Right lung (tissue), 10 donors: Measurements from ENCODE around the gene DGCR6L. TPM values are rescaled to one million over a fixed set of nuclear protein-coding genes. Genes with fewer than 3 reads are reported as not detected.
"Not testable (repeated sequence)": the region's sequence is repeated elsewhere in the genome, so short reads cannot be mapped to it uniquely, and the experiment has no call there.

ENCODE experiments used
- DNase-seq, 2 donors: peaks; one replicate each; pipeline ENCODE4 v3.0.0-alpha.2; 2013
- long read RNA-seq, 8 donors: transcript quantifications; one replicate each; lab custom pipeline, GENCODE V29; 2026
- polyA plus RNA-seq, 5 donors: library from polyadenylated mRNA; unstranded; fragments of 120-200 nt; gene quantifications; one replicate each; pipeline versions ENCODE4 v1.2.1 to v1.2.3, GENCODE V29; 2013; ENCODE audit warnings: inconsistent platforms in 1 of 5, low replicate concordance in 1 of 5; ENCODE audit not compliant: insufficient read length in 5 of 5, insufficient read depth in 1 of 5

DGCR6L gene
- polyA plus RNA-seq = 10 to 100 TPM; 40.9 to 69.8 (median 50.9) TPM
- long read RNA-seq, donor 1, transcript DGCR6L-201 (5 exons, 1,154 nt) = major isoform, 62 of 79 reads
- long read RNA-seq, donor 1, partial matches to known transcripts = 8 of 79 reads
- long read RNA-seq, donor 1, other reads (novel, unspliced or antisense) = 6 of 79 reads
- long read RNA-seq, donor 2, transcript DGCR6L-201 (5 exons, 1,154 nt) = major isoform, 39 of 39 reads
- long read RNA-seq, donor 2, partial matches to known transcripts = 0 of 39 reads
- long read RNA-seq, donor 2, other reads (novel, unspliced or antisense) = 0 of 39 reads
- long read RNA-seq, donor 3, transcript DGCR6L-201 (5 exons, 1,154 nt) = major isoform, 41 of 42 reads
- long read RNA-seq, donor 3, partial matches to known transcripts = 0 of 42 reads
- long read RNA-seq, donor 3, other reads (novel, unspliced or antisense) = 0 of 42 reads
- long read RNA-seq, donor 4, transcript DGCR6L-201 (5 exons, 1,154 nt) = major isoform, 22 of 23 reads
- long read RNA-seq, donor 4, partial matches to known transcripts = 0 of 23 reads
- long read RNA-seq, donor 4, other reads (novel, unspliced or antisense) = 0 of 23 reads
- long read RNA-seq, donor 5, transcript DGCR6L-201 (5 exons, 1,154 nt) = major isoform, 75 of 87 reads
- long read RNA-seq, donor 5, partial matches to known transcripts = 5 of 87 reads
- long read RNA-seq, donor 5, other reads (novel, unspliced or antisense) = 5 of 87 reads
- long read RNA-seq, donor 6, transcript DGCR6L-201 (5 exons, 1,154 nt) = major isoform, 51 of 51 reads
- long read RNA-seq, donor 6, partial matches to known transcripts = 0 of 51 reads
- long read RNA-seq, donor 6, other reads (novel, unspliced or antisense) = 0 of 51 reads
- long read RNA-seq, donor 7, transcript DGCR6L-201 (5 exons, 1,154 nt) = major isoform, 69 of 82 reads
- long read RNA-seq, donor 7, transcript DGCR6L-203 (4 exons, 935 nt) = minor isoform, 7 of 82 reads
- long read RNA-seq, donor 7, partial matches to known transcripts = 6 of 82 reads
- long read RNA-seq, donor 7, other reads (novel, unspliced or antisense) = 0 of 82 reads
- long read RNA-seq, donor 8, transcript DGCR6L-201 (5 exons, 1,154 nt) = major isoform, 24 of 30 reads
- long read RNA-seq, donor 8, partial matches to known transcripts = 6 of 30 reads
- long read RNA-seq, donor 8, other reads (novel, unspliced or antisense) = 0 of 30 reads

DNA sequence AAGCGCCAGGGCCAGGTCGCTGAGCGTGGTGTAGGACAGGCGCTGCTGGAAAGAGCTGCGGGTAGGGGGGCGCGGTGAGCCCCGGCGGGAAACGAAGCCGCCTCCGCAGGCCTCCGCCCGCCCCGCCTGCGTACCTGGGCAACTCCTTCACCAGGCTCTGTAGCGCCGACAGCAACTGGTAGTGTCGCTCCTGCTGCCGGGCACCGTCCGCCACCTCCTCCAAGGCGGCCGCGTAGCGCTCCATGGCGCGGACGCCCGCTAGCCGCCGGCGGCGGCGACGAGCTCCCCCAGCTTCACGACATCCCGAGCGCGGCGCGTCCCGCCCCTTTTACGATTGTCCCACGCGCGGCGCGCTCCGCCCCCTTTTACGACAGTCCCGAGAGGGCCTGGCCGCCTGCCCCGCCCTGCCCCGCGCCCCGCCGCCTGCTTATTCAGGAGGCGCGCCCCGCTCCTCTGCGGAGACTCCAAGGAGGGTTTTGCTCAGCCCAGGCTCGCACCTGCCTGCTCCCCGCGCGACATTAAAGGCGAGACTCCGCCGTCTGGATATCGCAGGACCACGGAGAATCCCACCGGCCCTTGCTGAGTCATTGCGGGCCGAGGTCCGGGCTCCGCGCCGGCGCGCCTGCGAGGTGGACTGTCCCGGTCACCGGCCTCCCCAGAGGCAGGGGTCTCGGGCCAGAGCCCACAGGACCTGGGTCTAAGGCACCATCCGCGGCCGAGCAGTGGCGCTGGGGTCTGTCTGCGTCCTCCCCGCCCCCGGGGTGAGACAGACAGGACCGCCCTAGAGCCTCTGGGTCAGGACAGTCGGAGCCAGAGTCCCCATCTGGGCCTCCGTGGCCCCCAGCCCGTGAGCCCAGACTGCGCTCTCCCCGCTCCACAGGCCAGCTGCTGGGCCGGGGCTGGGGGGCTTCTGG, at the start of gene DGCR6L:
DGCR6L (minus strand) TSS at position 316 of the 914 bp plus-strand sequence; CDS start at position 244, 72 bp downstream.
- DNase-seq = peak; percentile 94

DNA sequence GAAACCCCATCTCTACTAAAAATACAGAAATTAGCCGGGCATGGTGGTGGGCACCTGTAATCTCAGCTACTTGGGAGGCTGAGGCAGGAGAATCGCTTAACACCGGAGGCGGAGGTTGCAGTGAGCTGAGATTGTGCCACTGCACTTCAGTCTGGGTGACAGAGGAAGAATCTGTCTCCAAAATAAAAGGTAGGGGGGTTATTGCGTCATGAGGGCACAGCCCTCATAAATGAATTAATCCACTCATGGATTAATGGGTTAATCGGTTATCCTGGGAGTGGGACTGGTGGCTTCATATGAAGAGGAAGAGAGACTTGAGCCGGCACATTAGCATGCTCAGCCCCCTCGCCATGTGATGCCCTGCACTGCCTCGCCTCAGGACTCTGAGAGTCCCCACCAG, 49.0 kb upstream of the DGCR6L start:
- not testable (repeated sequence) for DNase-seq

DNA sequence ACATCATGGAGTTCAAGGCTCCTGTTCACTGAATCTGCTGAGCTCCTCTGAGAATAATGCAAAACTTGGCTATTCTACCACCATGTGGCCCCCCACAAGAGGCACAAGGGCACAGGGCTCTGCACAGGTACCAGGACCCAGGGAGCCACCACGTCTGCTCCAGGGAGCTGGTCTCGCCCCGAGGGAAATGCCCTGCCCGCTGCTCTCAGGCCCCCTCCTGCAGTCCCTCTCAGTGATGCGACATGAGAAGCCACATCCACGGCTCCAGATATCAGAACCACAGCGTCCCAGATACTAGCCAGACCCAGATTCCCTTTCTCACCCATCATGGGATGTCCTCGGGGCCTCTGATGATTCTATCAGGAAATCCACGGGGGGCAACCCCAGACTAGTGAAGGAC, 47.0 kb upstream of the DGCR6L start:
- not testable (repeated sequence) for DNase-seq

DNA sequence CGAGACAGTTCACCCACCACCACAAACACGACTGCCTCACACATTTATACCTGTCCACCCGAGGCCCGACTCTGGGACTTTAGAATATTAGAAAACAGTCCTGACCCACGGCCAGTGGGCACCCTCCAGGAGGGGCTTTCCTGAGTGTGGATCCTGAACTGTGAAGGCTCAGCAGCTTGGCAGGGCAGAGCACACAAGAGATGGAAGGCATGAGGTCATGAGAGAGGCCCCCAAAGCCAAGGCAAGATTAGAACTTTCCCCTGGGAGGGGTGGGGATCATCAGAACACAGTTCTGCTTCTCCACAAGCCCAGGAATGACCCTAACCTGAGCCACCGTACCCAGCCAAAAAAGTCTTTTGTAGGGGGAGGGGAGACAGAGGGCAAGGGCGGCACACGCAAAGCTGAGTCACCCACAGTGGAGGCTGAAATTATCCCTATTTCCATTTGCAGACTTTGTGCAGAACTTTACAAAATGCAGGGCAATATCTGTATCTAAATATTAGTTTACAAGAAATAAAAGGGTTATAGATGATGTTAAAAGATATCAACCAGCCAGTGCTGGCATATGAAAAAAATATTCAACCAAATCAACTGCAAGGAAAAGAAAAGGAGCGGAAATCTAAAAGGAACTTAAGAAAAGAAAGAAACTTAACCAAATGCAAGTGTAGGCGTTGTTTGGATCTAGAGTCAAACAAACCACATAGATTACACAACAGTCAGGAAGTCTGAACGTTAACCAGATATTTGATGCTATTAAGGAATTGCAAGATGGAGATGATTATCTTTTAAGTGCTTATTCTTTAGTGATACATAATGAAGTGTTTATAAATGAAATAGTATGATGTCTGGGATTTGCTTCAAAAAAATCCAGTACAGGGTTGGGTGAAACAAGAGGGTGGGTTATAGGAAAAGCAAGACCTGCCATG, 44.7 kb upstream of the DGCR6L start:
- DNase-seq = not testable (repeated sequence)

DNA sequence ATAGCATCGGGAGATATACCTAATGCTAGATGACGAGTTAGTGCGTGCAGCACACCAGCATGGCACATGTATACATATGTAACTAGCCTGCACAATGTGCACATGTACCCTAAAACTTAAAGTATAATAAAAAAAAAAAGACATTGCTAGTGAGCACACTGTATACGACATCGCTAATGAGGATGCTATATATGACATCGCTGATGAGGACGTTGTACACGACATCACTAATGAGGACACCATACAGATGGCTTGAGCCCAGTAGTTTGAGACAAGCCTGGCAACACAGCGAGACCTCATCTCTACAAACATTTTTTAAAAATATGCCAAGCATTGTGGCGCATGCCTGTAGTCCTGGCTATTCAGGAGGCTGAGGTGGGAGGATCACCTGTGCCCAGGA, 42.5 kb upstream of the DGCR6L start:
- not testable (repeated sequence) for DNase-seq

DNA sequence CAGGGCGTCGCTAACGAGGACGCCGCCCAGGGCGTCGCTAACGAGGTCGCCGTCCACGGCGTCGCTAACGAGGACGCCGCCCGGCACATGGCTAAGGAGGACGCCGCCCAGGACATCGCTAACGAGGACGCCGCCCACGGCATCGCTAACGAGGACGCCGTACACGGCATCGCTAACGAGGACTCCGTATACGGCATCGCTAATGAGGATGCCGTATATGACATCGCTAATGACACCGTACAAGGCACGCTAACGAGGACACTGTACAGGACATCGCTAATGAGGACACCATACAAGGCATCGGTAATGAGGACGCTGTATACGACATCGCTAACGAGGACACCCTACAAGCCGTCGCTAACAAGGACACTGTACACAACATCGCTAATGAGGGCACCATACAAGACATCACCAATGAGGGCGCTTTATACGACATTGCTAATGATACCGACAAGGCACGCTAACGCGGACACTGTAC, 41.9 kb upstream of the DGCR6L start:
- DNase-seq = not testable (repeated sequence)

DNA sequence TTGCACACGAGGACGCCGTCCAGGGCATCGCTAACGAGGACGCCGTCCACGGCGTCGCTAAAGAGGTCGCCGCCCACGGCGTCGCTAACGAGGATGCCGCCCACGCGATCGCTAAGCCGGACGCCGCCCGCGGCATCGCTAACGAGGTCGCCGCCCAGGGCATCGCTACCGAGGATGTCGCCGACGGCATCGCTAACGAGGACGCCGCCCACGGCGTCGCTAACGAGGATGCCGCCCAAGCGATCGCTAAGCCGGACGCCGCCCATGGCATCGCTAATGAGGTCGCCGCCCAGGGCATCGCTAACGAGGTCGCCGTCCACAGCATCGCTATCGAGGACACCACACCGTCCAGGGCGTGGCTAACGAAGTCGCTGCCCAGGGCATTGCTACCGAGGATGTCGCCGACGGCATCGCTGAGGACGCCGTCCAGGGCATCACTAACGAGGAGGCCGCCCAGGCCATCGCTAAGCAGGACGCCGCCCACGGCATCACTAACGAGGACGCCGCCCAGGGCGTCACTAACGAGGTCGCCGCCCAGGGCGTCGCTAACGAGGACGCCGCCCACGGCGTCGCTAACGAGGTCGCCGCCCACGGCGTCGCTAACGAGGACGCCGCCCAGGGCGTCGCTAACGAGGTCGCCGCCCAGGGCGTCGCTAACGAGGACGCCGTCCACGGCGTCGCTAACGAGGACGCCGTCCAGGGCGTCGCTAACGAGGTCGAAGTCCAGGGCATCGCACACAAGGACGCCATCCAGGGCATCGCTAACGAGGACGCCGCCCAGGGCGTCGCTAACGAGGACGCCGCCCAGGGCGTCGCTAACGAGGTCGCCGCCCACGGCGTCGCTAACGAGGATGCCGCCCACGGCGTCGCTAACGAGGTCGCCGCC, 41.2 kb upstream of the DGCR6L start:
- not testable (repeated sequence) for DNase-seq

DNA sequence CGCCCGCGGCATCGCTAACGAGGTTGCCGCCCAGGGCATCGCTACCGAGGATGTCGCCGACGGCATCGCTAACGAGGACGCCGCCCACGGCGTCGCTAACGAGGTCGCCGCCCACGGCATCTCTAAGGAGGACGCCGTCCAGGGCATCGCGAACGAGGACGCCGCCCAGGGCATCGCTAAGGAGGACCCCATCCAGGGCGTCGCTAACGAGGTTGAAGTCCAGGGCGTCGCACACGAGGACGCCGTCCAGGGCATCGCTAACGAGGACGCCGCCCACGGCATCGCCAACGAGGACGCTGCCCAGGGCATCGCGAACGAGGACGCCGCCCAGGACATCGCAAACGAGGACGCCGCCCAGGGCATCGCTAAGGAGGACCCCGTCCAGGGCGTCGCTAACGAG, 40.4 kb upstream of the DGCR6L start:
- DNase-seq = not testable (repeated sequence)

DNA sequence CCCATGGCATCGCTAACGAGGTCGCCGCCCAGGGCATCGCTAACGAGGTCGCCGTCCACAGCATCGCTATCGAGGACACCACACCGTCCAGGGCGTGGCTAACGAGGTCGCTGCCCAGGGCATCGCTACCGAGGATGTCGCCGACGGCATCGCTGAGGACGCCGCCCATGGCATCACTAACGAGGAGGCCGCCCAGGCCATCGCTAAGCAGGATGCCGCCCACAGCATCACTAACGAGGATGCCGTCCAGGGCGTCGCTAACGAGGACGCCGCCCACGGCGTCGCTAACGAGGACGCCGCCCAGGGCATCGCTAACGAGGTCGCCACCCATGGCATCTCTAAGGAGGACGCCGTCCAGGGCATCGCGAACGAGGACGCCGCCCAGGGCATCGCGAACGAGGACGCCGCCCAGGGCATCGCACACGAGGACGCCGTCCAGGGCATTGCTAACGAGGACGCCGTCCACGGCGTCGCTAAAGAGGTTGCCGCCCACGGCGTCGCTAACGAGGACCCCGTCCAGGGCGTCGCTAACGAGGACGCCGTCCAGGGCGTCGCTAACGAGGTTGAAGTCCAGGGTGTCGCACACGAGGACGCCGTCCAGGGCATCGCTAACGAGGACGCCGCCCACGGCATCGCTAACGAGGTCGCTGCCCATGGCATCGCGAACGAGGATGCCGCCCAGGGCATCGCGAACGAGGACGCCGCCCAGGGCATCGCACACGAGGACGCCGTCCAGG, 38.8 kb upstream of the DGCR6L start:
- DNase-seq = not testable (repeated sequence)

DNA sequence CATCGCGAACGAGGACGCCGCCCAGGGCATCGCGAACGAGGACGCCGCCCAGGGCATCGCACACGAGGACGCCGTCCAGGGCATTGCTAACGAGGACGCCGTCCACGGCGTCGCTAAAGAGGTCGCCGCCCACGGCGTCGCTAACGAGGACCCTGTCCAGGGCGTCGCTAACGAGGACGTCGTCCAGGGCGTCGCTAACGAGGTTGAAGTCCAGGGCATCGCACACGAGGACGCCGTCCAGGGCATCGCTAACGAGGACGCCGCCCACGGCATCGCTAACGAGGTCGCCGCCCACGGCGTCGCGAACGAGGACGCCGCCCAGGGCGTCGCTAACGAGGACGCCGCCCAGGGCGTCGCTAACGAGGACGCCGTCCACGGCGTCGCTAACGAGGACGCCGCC, 38.1 kb upstream of the DGCR6L start:
- DNase-seq = not testable (repeated sequence)

DNA sequence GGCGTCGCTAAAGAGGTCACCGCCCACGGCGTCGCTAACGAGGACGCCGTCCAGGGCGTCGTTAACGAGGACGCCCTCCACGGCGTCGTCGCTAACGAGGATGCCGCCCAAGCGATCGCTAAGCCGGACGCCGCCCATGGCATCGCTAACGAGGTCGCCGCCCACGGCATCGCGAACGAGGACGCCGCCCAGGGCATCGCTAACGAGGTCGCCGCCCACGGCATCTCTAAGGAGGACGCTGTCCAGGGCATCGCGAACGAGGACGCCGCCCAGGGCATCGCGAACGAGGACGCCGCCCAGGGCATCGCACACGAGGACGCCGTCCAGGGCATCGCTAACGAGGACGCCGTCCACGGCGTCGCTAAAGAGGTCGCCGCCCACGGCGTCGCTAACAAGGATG, 37.0 kb upstream of the DGCR6L start:
- not testable (repeated sequence) for DNase-seq

DNA sequence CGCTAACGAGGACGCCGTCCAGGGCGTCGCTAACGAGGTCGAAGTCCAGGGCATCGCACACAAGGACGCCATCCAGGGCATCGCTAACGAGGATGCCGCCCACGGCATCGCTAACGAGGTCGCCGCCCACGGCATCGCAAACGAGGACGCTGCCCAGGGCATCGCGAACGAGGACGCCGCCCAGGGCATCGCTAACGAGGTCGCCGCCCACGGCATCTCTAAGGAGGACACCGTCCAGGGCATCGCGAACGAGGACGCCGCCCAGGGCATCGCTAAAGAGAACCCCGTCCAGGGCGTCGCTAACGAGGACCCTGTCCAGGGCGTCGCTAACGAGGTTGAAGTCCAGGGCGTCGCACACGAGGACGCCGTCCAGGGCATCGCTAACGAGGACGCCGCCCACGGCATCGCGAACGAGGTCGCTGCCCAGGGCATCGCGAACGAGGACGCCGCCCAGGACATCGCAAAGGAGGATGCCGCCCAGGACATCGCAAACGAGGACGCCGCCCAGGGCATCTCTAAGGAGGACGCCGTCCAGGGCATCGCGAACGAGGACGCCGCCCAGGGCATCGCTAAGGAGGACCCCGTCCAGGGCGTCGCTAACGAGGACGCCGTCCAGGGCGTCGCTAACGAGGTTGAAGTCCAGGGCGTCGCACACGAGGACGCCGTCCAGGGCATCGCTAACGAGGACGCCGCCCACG, 36.2 kb upstream of the DGCR6L start:
- DNase-seq = not testable (repeated sequence)

DNA sequence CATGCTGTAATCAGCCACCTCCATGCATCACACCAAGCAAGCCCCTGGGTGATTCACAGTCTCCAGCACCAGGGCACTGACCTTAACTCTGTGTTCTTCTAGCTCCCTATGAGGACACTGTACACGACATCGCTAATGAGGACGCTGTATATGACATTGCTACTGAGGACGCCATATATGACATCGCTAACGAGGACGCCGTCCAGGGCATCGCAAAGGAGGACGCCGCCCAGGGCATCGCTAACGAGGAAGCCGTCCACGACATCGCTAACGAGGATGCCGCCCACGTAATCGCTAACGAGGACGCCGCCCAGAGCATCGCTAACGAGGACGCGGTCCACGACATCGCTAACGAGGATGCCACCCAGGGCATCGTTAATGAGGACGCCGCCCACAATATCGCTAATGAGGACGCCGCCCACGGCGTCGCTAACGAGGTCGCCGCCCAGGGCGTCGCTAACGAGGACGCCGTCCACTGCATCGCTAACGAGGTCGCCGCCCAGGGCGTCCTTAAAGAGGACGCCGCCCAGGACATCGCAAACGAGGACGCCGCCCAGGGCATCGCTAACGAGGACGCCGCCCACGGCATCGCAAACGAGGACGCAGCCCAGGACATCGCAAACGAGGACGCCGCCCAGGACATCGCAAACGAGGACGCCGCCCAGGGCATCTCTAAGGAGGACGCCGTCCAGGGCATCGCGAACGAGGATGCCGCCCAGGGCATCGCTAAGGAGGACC, 34.5 kb upstream of the DGCR6L start:
- DNase-seq = no peak

DNA sequence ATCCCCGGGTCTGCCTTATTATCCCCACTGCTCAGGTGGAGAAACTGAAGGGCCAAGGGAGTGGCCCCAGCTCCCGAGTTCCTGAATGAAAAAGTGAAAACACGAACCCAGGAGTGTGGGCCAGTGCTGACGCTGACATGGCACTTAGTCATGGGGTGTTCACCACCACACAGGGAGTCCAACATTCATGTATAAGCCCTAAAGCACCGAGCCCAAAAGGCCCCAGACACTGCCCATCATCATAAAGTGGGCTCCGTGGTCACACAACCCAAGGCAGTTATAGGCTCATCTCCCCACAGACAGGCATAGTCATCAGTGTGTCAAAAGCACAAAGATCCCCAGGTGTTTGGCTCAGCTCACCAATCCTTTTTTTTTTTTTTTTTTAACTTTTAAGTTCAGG, 32.7 kb upstream of the DGCR6L start:
- DNase-seq = not testable (repeated sequence)

DNA sequence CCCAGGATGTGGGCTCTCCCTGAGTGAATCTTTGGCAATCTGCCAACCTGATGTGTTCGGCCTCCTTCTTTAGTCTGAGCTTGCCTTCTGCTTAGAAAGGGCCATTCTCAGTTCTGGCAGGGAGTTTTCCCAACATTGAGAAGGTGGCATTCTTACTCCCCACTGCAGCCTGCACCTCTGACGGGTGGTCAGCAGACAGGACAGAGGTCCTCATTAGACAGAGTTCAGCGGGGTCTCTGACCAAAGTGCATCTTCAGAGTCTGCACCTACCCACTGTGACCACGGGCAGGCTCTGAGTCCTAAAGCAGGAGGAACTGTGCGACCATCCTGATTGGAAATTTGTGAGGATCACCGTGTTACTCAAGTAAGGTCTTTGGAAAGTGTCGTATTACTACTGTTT, 26.7 kb upstream of the DGCR6L start:
- DNase-seq = not testable (repeated sequence)

DNA sequence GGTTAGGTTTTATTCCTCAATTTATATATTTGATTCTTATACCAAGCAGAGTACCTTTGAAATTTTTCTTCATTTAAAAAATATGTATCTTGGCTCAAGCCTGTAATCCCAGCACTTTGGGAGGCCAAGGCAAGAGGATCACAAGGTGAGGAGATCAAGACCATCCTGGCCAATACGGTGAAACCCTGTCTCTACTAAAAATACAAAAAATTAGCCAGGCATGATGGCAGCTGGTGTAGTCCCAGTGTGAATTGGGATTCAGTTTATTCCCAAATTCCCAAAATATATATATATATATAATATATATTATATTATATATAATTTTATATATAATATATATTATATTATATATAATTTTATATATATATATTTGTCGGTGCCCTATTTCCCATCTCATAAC, 18.4 kb upstream of the DGCR6L start:
- DNase-seq = not testable (repeated sequence)
